ENCODE results near the gene UGDH. TPM values are rescaled to one million over a fixed set of nuclear protein-coding genes. Genes with fewer than 3 reads are reported as not detected.
"Not testable (repeated sequence)": the region's sequence is repeated elsewhere in the genome, so short reads cannot be mapped to it uniquely, and the experiment has no call there.

UGDH gene
- total RNA-seq, 1 donor from 2014 or later = 157 TPM

DNA sequence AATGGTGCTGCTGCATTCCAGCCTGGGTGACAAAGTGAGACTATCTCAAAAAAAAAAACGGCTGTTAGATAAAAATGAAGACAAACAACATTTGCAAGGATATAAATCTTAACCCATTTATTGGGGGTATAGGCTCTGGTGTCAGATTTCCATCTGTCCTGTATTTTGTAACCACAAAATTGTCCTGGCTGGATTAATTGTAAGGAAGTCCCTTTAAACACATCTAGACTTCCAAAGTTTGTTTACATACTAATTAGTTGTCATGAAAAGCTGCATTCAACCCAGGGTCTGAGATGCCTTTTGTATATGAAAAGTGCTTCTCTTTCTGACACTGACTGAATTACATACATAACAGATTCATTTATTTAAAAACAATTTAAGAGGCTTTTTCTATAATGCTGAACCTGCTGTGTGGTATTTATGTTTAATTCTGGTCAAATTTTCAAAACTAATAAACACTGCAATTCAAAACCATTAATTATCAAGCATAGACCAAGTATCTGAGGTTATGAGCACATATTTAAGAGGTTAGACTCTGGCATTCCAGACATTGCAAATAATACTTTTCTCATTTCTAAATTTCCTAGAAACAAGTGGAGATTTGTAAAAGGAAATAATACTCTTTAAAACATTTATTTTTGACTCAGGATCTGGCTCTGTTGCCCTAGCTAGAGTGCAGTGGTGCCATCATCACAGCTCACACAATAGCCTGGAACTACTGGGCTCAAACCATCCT lies 17.5 kb upstream of the UGDH start:
- TF ChIP-seq EZH2 (IDR thresholded peaks at IDR 0.05) (no peak), EZH2phosphoT487 (IDR thresholded peaks at IDR 0.05) (no peak)
- TF ChIP-seq, protein P1, sequence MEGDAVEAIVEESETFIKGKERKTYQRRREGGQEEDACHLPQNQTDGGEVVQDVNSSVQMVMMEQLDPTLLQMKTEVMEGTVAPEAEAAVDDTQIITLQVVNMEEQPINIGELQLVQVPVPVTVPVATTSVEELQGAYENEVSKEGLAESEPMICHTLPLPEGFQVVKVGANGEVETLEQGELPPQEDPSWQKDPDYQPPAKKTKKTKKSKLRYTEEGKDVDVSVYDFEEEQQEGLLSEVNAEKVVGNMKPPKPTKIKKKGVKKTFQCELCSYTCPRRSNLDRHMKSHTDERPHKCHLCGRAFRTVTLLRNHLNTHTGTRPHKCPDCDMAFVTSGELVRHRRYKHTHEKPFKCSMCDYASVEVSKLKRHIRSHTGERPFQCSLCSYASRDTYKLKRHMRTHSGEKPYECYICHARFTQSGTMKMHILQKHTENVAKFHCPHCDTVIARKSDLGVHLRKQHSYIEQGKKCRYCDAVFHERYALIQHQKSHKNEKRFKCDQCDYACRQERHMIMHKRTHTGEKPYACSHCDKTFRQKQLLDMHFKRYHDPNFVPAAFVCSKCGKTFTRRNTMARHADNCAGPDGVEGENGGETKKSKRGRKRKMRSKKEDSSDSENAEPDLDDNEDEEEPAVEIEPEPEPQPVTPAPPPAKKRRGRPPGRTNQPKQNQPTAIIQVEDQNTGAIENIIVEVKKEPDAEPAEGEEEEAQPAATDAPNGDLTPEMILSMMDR (IDR thresholded peaks at IDR 0.05) = no peak

DNA sequence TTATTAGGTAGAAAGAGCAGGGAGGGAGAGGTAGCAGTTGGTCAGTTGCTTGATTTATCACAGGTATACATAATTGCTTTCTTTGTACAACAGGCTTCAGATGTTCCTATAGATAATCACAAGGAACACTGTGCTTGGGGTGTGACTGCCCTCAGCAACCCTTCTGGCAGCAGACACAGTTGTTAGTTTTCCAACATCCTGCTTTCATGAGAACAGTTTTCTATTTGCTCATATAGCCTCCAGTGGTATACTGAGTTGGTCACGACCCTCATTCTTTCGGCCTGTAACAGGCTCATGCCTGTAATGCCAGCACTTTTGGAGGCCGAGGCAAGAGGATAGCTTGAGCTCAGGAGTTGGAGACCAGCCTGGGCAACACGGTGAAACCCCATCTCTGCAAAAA lies 16.8 kb upstream of the UGDH start:
- Histone ChIP-seq H3K4me1 (peaks cover 17% of the 10 kb centered on the region), H3K27ac (peak overlapping the region; percentile 63), H3F3A (ENCODE audit: low read depth) (peaks cover 10% of the 10 kb centered on the region)
- not testable (repeated sequence) for H3K4me3 Mint-ChIP-seq; DNase-seq (ENCODE audit: low spot score); H3K79me2 ChIP-seq (ENCODE audit: low read depth); H3K4me3 ChIP-seq; H3K9ac ChIP-seq; H3K9me3 Mint-ChIP-seq; H3K27ac Mint-ChIP-seq; H4K20me1 ChIP-seq (ENCODE audit: low read depth); H3K9me3 ChIP-seq (ENCODE audit: low read depth); H3K27me3 Mint-ChIP-seq (ENCODE audit: insufficient read depth, low read depth); H2AFZ ChIP-seq (replicated peaks); H3K4me2 ChIP-seq; H3K36me3 ChIP-seq; H3K36me3 Mint-ChIP-seq; H3K4me1 Mint-ChIP-seq; H3K27me3 ChIP-seq

More for the DNA sequence above, 17.5 kb upstream of the UGDH start:
- Histone ChIP-seq H3F3A (ENCODE audit: low read depth) (peaks cover 10% of the 10 kb centered on the region), H3K27ac (peak overlapping the region; percentile 63), H3K9me3 (ENCODE audit: low read depth) (no peaks in the 10 kb centered on the region), H3K79me2 (ENCODE audit: low read depth) (no peaks in the 10 kb centered on the region), H3K27me3 (no peaks in the 10 kb centered on the region), H4K20me1 (ENCODE audit: low read depth) (no peaks in the 10 kb centered on the region), H3K4me3 (no peak overlapping the region), H3K36me3 (no peaks in the 10 kb centered on the region), H3K4me1 (peaks cover 17% of the 10 kb centered on the region), H2AFZ (replicated peaks) (no peak overlapping the region), H3K9ac (no peak overlapping the region), H3K4me2 (no peak overlapping the region)
- no peak for DNase-seq (ENCODE audit: low spot score)
- no peak overlapping the region for H3K27ac Mint-ChIP-seq
- H3K9me3 Mint-ChIP-seq = no peaks in the 10 kb centered on the region
- H3K36me3 Mint-ChIP-seq = no peaks in the 10 kb centered on the region
- H3K4me3 Mint-ChIP-seq = no peak overlapping the region
- peaks cover 5% of the 10 kb centered on the region for H3K27me3 Mint-ChIP-seq (ENCODE audit: insufficient read depth, low read depth)
- H3K4me1 Mint-ChIP-seq = no peaks in the 10 kb centered on the region

DNA sequence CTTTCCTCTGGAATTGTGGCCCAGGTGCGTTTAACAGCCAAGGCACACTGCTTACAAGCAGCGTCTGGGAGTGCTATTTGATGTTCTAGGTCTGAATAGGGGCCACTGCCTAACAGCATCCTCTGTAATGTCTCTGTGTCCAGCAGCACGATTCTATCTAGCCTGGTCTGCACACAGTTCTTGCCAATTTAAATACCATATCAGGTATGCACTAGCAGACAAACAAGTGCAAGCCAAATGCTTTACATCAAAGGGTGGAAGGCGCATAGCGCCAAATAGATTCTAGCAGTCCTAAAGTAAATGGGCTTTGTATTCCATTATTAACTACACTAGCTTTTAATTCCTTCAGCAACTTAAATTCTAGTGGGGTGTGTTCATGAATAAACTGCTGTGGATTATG lies 15.8 kb upstream of the UGDH start:
- TF ChIP-seq EZH2phosphoT487 (IDR thresholded peaks at IDR 0.05) = no peak
- TF ChIP-seq, protein P1 (IDR thresholded peaks at IDR 0.05) = no peak
- TF ChIP-seq EZH2 (IDR thresholded peaks at IDR 0.05) = no peak

DNA sequence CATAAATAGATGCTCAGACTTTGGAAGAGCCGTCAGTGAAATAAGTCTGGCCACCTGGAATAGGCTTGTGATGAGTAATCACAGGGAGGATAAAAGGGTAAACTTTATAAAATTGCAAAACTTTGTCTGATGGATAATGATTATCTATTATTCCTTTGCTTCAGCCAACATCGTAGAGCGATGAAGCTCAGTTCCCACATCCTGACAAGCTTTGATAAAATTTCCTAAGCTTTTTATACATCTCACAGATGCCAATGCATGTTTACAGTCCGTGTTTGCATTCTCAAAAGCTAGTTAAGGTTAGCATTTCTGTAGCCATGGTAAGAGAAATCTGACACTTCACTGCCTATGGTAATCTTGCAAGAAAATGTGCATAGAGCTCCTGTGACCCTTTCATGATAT lies 15.4 kb upstream of the UGDH start:
- Histone ChIP-seq H3F3A (ENCODE audit: low read depth) (peaks cover 10% of the 10 kb centered on the region), H3K9ac (no peak overlapping the region), H3K27ac (no peak overlapping the region), H4K20me1 (ENCODE audit: low read depth) (no peaks in the 10 kb centered on the region), H3K4me3 (no peak overlapping the region), H3K36me3 (no peaks in the 10 kb centered on the region), H3K9me3 (ENCODE audit: low read depth) (no peaks in the 10 kb centered on the region), H3K4me1 (peaks cover 17% of the 10 kb centered on the region), H2AFZ (replicated peaks) (no peak overlapping the region), H3K4me2 (no peak overlapping the region), H3K27me3 (no peaks in the 10 kb centered on the region), H3K79me2 (ENCODE audit: low read depth) (no peaks in the 10 kb centered on the region)
- Mint-ChIP-seq H3K4me1 (no peaks in the 10 kb centered on the region), H3K4me3 (no peak overlapping the region), H3K9me3 (no peaks in the 10 kb centered on the region), H3K27me3 (ENCODE audit: insufficient read depth, low read depth) (peaks cover 5% of the 10 kb centered on the region), H3K27ac (no peak overlapping the region), H3K36me3 (no peaks in the 10 kb centered on the region)
- no peak for DNase-seq (ENCODE audit: low spot score)
- TF ChIP-seq, protein P1 (IDR thresholded peaks at IDR 0.05) = no peak
- TF ChIP-seq EZH2phosphoT487 (IDR thresholded peaks at IDR 0.05) (no peak), EZH2 (IDR thresholded peaks at IDR 0.05) (no peak)

More for the DNA sequence above, 15.8 kb upstream of the UGDH start:
- H4K20me1 ChIP-seq (ENCODE audit: low read depth) = no peaks in the 10 kb centered on the region
- no peaks in the 10 kb centered on the region for H3K79me2 ChIP-seq (ENCODE audit: low read depth)
- no peak overlapping the region for H3K4me3 Mint-ChIP-seq
- no peaks in the 10 kb centered on the region for H3K36me3 Mint-ChIP-seq
- peaks cover 10% of the 10 kb centered on the region for H3F3A ChIP-seq (ENCODE audit: low read depth)
- no peak for DNase-seq (ENCODE audit: low spot score)
- no peak overlapping the region for H3K4me2 ChIP-seq
- H3K36me3 ChIP-seq = no peaks in the 10 kb centered on the region
- H3K27ac ChIP-seq = no peak overlapping the region
- no peaks in the 10 kb centered on the region for H3K27me3 ChIP-seq
- H3K9ac ChIP-seq = no peak overlapping the region
- H3K4me1 Mint-ChIP-seq = no peaks in the 10 kb centered on the region
- H3K9me3 Mint-ChIP-seq = no peaks in the 10 kb centered on the region
- no peak overlapping the region for H2AFZ ChIP-seq (replicated peaks)
- H3K4me1 ChIP-seq = peaks cover 17% of the 10 kb centered on the region
- no peak overlapping the region for H3K4me3 ChIP-seq
- peaks cover 5% of the 10 kb centered on the region for H3K27me3 Mint-ChIP-seq (ENCODE audit: insufficient read depth, low read depth)
- H3K9me3 ChIP-seq (ENCODE audit: low read depth) = no peaks in the 10 kb centered on the region
- H3K27ac Mint-ChIP-seq = no peak overlapping the region

Measured in neural progenitor cell (in vitro differentiated cells).